NCI-H748 treated with DMSO at 0.1 percent for 48 hours (cell line): ENCODE data around the gene NUP214.
"Not testable (repeated sequence)": the region's sequence is repeated elsewhere in the genome, so short reads cannot be mapped to it uniquely, and the experiment has no call there.

Experiments used
- DNase-seq: peaks from one replicate; lab custom pipeline; 2025; lab: John Stamatoyannopoulos, UW

The NUP214 gene

GRCh38 chr9:131234799-131235479 is 109.6 kb downstream of the NUP214 start:
- no peak for DNase-seq

GRCh38 chr9:131235480-131235851 is 110.1 kb downstream of the NUP214 start:
- no peak for DNase-seq

- DNase-seq = no peak
These were observed 110.8 kb downstream of the NUP214 start for GRCh38 chr9:131236161-131236560.

GRCh38 chr9:131236761-131237160 is 111.4 kb downstream of the NUP214 start:
- no peak for DNase-seq

GRCh38 chr9:131237291-131237690 is 111.9 kb downstream of the NUP214 start:
- no peak for DNase-seq

GRCh38 chr9:131237931-131238401 is 112.6 kb downstream of the NUP214 start:
- DNase-seq = peak; percentile 3

GRCh38 chr9:131238402-131239021 is 113.1 kb downstream of the NUP214 start:
- no peak for DNase-seq

GRCh38 chr9:131239161-131239975 is 114.0 kb downstream of the NUP214 start:
- no peak for DNase-seq

GRCh38 chr9:131240047-131240921 is 114.9 kb downstream of the NUP214 start:
- DNase-seq = no peak

- not testable (repeated sequence) for DNase-seq
These were observed 118.9 kb downstream of the NUP214 start for GRCh38 chr9:131244331-131244730.

GRCh38 chr9:131246618-131247017 is 121.2 kb downstream of the NUP214 start:
- DNase-seq = no peak

- DNase-seq = no peak
These were observed 126.7 kb downstream of the NUP214 start for GRCh38 chr9:131252120-131252519.

- DNase-seq = no peak
These were observed 128.6 kb downstream of the NUP214 start for GRCh38 chr9:131253891-131254491.

GRCh38 chr9:131254626-131255025 is 129.2 kb downstream of the NUP214 start:
- DNase-seq = no peak

GRCh38 chr9:131255676-131256197 is 130.4 kb downstream of the NUP214 start:
- no peak for DNase-seq

GRCh38 chr9:131257266-131258025 is 132.1 kb downstream of the NUP214 start:
- DNase-seq = no peak

GRCh38 chr9:131258186-131258585 is 132.8 kb downstream of the NUP214 start:
- DNase-seq = no peak

- DNase-seq = no peak
These were observed 133.5 kb downstream of the NUP214 start for GRCh38 chr9:131258698-131259431.

GRCh38 chr9:131259432-131259898 is 134.1 kb downstream of the NUP214 start:
- DNase-seq = no peak
